ENCODE data around the gene CAV1.

CAV1 gene

DNA sequence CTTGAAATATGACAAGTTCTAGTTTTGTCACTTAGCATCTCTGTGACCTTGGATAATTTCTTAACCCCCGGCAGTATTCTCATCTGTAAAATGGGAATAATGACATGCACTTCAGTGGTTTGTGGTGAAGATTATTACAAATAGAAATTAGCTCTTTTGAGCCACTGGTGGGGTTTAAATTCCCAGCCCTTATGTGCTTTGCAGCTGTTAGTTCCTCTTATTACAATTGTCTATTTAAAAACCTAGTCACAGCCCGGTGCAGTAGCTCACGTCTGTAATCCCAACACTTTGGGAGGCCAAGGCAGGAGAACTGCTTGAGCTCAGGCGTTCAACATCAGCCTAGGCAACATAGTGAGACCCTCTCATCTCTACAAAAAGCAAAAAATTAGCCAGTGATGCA lies 30.1 kb downstream of the CAV1 start:
- DNase-seq (ENCODE audit: low spot score), result no peak
- Histone ChIP-seq H3K4me3 (no peak overlapping the region), H3K27ac (peak overlapping the region; percentile 63 to 77)
- TF ChIP-seq, protein P1, sequence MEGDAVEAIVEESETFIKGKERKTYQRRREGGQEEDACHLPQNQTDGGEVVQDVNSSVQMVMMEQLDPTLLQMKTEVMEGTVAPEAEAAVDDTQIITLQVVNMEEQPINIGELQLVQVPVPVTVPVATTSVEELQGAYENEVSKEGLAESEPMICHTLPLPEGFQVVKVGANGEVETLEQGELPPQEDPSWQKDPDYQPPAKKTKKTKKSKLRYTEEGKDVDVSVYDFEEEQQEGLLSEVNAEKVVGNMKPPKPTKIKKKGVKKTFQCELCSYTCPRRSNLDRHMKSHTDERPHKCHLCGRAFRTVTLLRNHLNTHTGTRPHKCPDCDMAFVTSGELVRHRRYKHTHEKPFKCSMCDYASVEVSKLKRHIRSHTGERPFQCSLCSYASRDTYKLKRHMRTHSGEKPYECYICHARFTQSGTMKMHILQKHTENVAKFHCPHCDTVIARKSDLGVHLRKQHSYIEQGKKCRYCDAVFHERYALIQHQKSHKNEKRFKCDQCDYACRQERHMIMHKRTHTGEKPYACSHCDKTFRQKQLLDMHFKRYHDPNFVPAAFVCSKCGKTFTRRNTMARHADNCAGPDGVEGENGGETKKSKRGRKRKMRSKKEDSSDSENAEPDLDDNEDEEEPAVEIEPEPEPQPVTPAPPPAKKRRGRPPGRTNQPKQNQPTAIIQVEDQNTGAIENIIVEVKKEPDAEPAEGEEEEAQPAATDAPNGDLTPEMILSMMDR (IDR thresholded peaks at IDR 0.05), result no peak

DNA sequence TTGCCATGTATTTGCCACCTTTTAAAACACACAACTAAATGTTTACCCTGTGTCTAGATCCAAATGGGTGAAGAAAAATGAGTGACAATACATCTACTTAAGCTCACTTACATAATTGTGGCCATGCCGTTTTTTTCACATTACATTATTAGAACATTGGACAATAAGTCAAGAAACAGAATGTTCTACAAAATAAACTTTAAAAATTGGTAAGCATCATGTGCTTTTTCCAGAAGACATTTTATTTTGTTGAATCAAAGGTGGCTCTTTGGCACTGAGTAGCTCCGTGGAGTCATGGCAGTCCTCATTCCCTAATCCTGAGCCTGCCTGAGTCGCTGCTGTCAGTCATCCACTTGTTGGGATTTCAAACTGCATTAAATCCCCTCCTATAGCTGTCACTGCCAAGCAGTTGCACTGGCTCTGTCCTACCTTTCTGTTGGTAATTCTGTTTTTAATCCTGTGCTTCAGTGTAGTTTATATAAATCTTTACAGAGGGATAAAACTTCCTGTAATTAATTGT lies 32.3 kb downstream of the CAV1 start:
- H3K27ac ChIP-seq, result peak overlapping the region; percentile 64 to 71
- H3K4me3 ChIP-seq, result no peak overlapping the region
- no peak for DNase-seq (ENCODE audit: low spot score)
- TF ChIP-seq, protein P1 (IDR thresholded peaks at IDR 0.05), result no peak

DNA sequence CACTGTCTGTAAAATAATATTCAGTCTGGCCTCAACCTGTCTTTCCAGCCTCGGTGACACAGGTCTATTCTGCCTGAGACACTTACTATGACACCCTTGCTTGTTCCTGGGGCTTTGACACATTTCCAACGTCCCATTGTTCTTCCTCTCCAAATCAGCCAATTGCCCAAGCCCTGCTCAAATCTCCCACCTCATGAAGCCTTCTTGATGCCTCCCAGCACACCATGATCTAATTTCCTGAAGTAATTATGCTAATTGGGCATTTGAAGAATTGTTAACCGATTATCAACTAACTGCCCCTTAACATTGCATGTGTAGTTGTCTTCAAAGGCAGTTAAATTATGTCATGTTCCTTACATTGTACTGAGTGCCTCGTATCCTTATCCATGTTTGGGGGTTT lies 33.1 kb downstream of the CAV1 start:
- peak overlapping the region; percentile 64 to 71 for H3K27ac ChIP-seq
- TF ChIP-seq, protein P1 (IDR thresholded peaks at IDR 0.05), result no peak
- no peak for DNase-seq (ENCODE audit: low spot score)
- H3K4me3 ChIP-seq, result no peak overlapping the region

DNA sequence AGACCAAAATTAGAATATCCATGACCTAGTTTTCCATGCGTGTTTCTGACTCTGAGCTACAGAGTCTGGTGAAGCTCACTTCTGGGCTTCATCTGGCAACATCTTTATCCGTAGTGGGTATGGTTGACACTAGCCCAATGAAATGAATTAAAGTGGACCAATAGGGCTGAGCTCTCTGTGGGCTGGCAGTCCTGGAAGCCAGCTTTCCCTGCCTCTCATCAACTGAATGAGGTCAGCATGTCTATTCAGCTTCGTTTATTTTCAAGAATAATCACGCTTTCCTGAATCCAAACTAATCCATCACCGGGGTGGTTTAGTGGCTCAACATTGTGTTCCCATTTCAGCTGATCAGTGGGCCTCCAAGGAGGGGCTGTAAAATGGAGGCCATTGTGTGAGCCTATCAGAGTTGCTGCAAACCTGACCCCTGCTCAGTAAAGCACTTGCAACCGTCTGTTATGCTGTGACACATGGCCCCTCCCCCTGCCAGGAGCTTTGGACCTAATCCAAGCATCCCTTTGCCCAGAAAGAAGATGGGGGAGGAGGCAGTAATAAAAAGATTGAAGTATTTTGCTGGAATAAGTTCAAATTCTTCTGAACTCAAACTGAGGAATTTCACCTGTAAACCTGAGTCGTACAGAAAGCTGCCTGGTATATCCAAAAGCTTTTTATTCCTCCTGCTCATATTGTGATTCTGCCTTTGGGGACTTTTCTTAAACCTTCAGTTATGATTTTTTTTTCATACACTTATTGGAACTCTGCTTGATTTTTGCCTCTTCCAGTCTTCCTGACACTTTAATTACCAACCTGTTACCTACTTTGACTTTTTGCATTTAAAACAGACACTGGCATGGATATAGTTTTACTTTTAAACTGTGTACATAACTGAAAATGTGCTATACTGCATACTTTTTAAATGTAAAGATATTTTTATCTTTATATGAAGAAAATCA lies 35.5 kb downstream of the CAV1 start:
- Histone ChIP-seq H3K27ac (peak overlapping the region; percentile 82 to 83), H3K4me3 (no peak overlapping the region)
- TF ChIP-seq, protein P1 (IDR thresholded peaks at IDR 0.05), result no peak
- no peak for DNase-seq (ENCODE audit: low spot score)

DNA sequence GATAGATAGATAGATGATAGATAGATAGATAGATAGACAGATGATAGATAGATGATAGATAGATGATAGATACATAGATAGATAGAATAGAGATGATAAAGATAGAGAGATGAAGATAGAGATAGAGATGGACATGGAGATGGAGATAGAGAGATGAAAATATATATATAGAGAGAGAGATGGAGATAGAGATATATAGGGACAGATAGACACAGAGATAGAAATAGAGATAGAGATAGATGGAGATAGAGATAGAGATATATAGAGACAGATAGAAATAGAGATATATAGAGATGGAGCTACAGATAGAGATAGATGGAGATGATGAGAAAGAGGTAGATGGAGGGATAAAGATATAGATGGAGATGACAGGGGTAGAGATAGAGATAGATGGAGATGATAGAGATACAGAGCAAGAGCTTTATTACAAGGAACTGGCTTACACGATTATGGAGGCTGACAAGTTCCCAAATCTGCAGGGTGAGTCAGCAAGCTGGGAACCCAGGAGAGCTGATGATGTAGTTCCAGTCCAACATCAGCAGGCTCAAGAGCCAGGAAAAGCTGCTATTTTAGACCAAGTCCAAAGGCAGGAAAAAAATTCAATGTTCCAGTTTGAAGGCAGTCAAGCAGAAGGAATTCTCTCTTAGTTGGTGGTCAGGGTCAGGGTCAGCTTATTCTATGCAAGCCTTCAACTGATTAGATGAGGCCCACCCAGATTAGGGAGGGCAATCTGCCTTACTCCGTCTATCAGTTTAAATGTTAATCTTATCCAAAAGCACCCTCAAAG lies 37.1 kb downstream of the CAV1 start:
- peak; percentile 86 for DNase-seq (ENCODE audit: low spot score)

DNA sequence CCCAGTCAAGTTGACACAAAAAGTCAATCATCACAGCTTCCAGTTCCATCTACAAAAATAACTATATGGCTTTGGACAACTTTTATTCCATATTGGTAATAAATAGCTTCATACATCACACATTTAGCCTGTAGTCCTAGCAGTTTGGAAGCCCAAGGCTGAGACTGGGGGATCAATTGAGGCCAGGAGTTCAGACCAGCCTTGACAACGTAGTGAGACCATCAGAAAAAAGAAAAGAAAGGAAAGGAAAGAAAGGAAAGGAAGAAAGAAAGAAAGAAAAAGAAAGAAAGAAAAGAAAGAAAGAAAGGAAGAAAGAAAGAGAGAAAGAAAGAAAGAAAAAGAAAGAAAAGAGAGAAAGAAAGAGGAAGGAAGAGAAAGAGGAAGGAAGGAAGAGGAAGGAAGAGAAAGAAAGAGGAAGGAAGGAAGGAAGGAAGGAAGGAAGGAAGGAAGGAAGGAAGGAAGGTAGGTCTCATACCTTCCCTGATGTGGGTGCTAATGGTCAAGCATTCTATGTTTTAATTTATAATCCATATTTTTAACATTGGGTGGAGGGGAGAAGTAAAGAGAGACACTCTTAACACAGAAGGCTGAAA lies 37.8 kb downstream of the CAV1 start:
- peak overlapping the region; percentile 81 to 82 for H3K27ac ChIP-seq
- TF ChIP-seq, protein P1 (IDR thresholded peaks at IDR 0.05), result no peak

More for the DNA sequence above, 37.1 kb downstream of the CAV1 start:
- H3K4me3 ChIP-seq, result no peak overlapping the region
- H3K27ac ChIP-seq, result peak overlapping the region; percentile 81 to 82
- TF ChIP-seq, protein P1 (IDR thresholded peaks at IDR 0.05), result no peak

More for the DNA sequence above, 37.8 kb downstream of the CAV1 start:
- no peak overlapping the region for H3K4me3 ChIP-seq
- no peak for DNase-seq (ENCODE audit: low spot score)

All from coronary artery (tissue), 2 donors.